OCI-LY3 (cell line): ENCODE measurements around the gene NOC3L.

ENCODE experiments used
- H2AFZ ChIP-seq: fragments of 200-600, 300-600 bp; shearing (Covaris generic); 2 replicates; pipeline ENCODE4 v1.6.0; 2014; ENCODE audit warnings: antibody characterized with exemption, low read depth, low read length
- H3K27ac ChIP-seq: fragments of 200-600, 300-600 bp; sonication (generic); 2 replicates; pipeline ENCODE4 v1.5.1; 2014; ENCODE audit warnings: mild to moderate bottlenecking, low read length, moderate library complexity, mixed read lengths
- H3K27me3 ChIP-seq: fragments of 200-600, 300-600 bp; sonication (generic); 2 replicates; pipeline ENCODE4 v1.6.1; 2014; ENCODE audit warnings: low read depth, low read length, mixed read lengths
- H3K36me3 ChIP-seq: fragments of 200-600, 300-600 bp; sonication (generic); replicated peaks from 2 replicates; pipeline ENCODE3; 2014; ENCODE audit warnings: low read depth, low read length, mixed read lengths
- H3K4me1 ChIP-seq: fragments of 300-600, 200-600 bp; sonication (generic); 2 replicates; pipeline ENCODE4 v1.6.1; 2014; ENCODE audit warnings: low read length, mixed read lengths
- H3K4me2 ChIP-seq: fragments of 200-600, 300-600 bp; sonication (generic); 2 replicates; pipeline ENCODE4 v1.6.1; 2014; ENCODE audit warnings: low read length, mixed read lengths
- H3K4me3 ChIP-seq: fragments of 300-600, 200-600 bp; sonication (generic); 2 replicates; pipeline ENCODE4 v1.5.1; 2014; ENCODE audit warnings: antibody characterized with exemption, mild to moderate bottlenecking, low read length, moderate library complexity
- H3K79me2 ChIP-seq: fragments of 300-600, 200-600 bp; shearing (Covaris generic); 2 replicates; pipeline ENCODE4 v1.6.1; 2014; ENCODE audit warnings: mild to moderate bottlenecking, low read length, mixed read lengths
- H3K9ac ChIP-seq: fragments of 300-600, 200-600 bp; shearing (Covaris generic); 2 replicates; pipeline ENCODE4 v1.6.0; 2014; ENCODE audit warnings: mild to moderate bottlenecking, low read length, moderate library complexity
- H3K9me3 ChIP-seq: fragments of 200-600, 300-600 bp; shearing (Covaris generic); 2 replicates; pipeline ENCODE4 v1.6.1; 2014; ENCODE audit warnings: low read length, mixed read lengths; ENCODE audit not compliant: insufficient read depth
- H4K20me1 ChIP-seq: fragments of 200-600, 300-600 bp; sonication (generic); 2 replicates; pipeline ENCODE4 v1.6.1; 2016; ENCODE audit warnings: low read length, mixed read lengths; ENCODE audit not compliant: insufficient read depth
- EZH2phosphoT487 ChIP-seq: fragments of 200-600 bp; shearing (Covaris generic); IDR thresholded peaks from 2 replicates; pipeline ENCODE4 v1.6.1; 2018; ENCODE audit warnings: antibody characterized with exemption, mixed run types, low read depth
- TF ChIP-seq, protein P1 (sequence below): fragments of 200-600, 300-600 bp; sonication (generic); IDR thresholded peaks from 2 replicates; pipeline ENCODE4 v1.5.1; 2014; ENCODE audit warnings: antibody characterized with exemption, low read length, low read depth

NOC3L gene

DNA sequence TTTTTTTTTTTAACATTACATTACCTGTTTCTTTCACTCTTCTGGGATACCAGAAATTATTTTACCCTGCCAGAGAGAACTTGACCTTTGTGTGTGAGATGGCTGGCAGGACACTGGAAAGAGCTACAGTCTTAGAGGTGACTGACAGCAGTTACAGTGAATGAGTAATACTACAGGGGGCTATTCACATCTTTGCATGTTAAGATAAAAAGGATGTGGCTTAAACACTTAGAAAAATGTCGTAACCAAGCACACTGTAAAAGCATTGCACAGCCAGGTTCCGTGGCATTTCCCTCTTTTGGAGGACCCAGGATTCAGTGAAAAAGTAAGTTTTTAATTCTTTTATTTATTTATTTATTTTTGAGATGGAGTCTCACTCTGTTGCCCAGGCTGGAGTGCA is 20.8 kb upstream of the NOC3L start:
- H3K79me2 ChIP-seq = no peaks in the 10 kb centered on the region
- no peaks in the 10 kb centered on the region for H3K36me3 ChIP-seq
- H3K4me3 ChIP-seq = no peak overlapping the region
- no peaks in the 10 kb centered on the region for H3K9me3 ChIP-seq
- TF ChIP-seq, protein P1, sequence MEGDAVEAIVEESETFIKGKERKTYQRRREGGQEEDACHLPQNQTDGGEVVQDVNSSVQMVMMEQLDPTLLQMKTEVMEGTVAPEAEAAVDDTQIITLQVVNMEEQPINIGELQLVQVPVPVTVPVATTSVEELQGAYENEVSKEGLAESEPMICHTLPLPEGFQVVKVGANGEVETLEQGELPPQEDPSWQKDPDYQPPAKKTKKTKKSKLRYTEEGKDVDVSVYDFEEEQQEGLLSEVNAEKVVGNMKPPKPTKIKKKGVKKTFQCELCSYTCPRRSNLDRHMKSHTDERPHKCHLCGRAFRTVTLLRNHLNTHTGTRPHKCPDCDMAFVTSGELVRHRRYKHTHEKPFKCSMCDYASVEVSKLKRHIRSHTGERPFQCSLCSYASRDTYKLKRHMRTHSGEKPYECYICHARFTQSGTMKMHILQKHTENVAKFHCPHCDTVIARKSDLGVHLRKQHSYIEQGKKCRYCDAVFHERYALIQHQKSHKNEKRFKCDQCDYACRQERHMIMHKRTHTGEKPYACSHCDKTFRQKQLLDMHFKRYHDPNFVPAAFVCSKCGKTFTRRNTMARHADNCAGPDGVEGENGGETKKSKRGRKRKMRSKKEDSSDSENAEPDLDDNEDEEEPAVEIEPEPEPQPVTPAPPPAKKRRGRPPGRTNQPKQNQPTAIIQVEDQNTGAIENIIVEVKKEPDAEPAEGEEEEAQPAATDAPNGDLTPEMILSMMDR = no peak
- TF ChIP-seq EZH2phosphoT487 = no peak
- H3K4me1 ChIP-seq = peaks cover 27% of the 10 kb centered on the region
- H2AFZ ChIP-seq = no peak overlapping the region
- H4K20me1 ChIP-seq = no peaks in the 10 kb centered on the region
- no peak overlapping the region for H3K4me2 ChIP-seq
- H3K27ac ChIP-seq = peak overlapping the region; percentile 23; the same call in 1 of the 2 replicates
- H3K27me3 ChIP-seq = no peaks in the 10 kb centered on the region
- H3K9ac ChIP-seq = no peak overlapping the region

DNA sequence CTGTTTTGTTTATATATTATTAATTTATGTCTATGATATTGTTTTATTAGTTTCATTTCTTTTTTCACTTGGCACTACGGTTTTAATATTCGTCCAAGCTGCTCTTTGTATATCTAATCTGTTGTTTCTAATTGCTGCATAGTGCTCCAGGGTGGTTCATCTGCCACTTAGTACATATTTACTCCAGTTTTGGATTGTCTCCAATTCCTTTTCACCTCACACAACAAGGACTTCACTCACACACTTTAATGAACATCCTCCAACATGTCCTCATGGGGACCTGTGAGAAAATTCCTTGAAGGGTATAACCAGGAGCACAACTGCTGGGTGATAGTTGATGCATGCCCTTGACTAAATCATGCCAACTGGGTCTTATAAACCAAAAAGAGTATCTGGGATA is 14.1 kb upstream of the NOC3L start:
- Histone ChIP-seq H3K27me3 (no peaks in the 10 kb centered on the region), H3K4me3 (no peak overlapping the region), H3K79me2 (no peaks in the 10 kb centered on the region), H4K20me1 (no peaks in the 10 kb centered on the region), H3K36me3 (no peaks in the 10 kb centered on the region), H2AFZ (no peak overlapping the region), H3K27ac (no peak overlapping the region), H3K9ac (no peak overlapping the region), H3K4me1 (no peaks in the 10 kb centered on the region), H3K9me3 (no peaks in the 10 kb centered on the region), H3K4me2 (no peak overlapping the region)
- TF ChIP-seq EZH2phosphoT487 = no peak
- TF ChIP-seq, protein P1 = no peak

- H3K9ac ChIP-seq = no peak overlapping the region
- no peaks in the 10 kb centered on the region for H3K4me1 ChIP-seq
- H3K4me2 ChIP-seq = no peak overlapping the region
- no peak overlapping the region for H3K4me3 ChIP-seq
- H3K79me2 ChIP-seq = no peaks in the 10 kb centered on the region
- no peak overlapping the region for H2AFZ ChIP-seq
- H4K20me1 ChIP-seq = no peaks in the 10 kb centered on the region
- TF ChIP-seq EZH2phosphoT487 = no peak
- TF ChIP-seq, protein P1 = no peak
- no peak overlapping the region for H3K27ac ChIP-seq
- no peaks in the 10 kb centered on the region for H3K36me3 ChIP-seq
- H3K9me3 ChIP-seq = no peaks in the 10 kb centered on the region
- no peaks in the 10 kb centered on the region for H3K27me3 ChIP-seq
These were observed 12.6 kb upstream of the NOC3L start for GRCh38 chr10:94375374-94375773.

DNA sequence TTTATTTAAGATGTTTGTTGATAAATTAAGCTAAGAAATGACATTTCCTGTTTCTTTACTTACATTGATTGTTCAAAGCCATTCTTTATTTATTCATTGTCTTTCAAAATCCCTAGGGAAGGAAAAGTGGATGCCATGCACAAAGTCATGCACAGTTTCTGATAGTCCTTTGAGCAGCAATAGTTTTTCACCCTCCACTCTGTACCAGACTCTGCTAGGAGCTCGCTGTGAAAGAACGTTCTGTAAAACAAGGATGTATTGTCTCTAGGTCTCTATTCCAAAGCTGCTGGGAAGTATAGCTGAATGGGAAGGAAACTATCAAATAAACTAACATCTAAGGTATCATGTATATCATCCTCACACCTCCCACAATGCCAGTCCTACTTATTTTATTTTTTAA is 7.8 kb upstream of the NOC3L start:
- TF ChIP-seq, protein P1 = no peak
- TF ChIP-seq EZH2phosphoT487 = no peak
- Histone ChIP-seq H3K4me2 (no peak overlapping the region), H3K4me1 (no peaks in the 10 kb centered on the region), H4K20me1 (no peaks in the 10 kb centered on the region), H3K9me3 (no peaks in the 10 kb centered on the region), H3K27ac (no peak overlapping the region), H3K9ac (no peak overlapping the region), H3K4me3 (no peak overlapping the region), H2AFZ (no peak overlapping the region), H3K27me3 (no peaks in the 10 kb centered on the region), H3K36me3 (no peaks in the 10 kb centered on the region), H3K79me2 (no peaks in the 10 kb centered on the region)
